Type B pancreatic cell (in vitro differentiated cells): ENCODE measurements around the gene PPP1R9A. TPM values are rescaled to one million over a fixed set of nuclear protein-coding genes. Genes with fewer than 3 reads are reported as not detected.

ENCODE experiments used
- DNase-seq: peaks from one replicate; pipeline ENCODE4 v3.0.0; 2021; ENCODE audit warnings: mixed read lengths; ENCODE audit not compliant: unreplicated experiment; ENCODE audit errors: extremely low spot score
- H3K27ac Mint-ChIP-seq: 2 replicates; pipeline ENCODE4 v1.8.0; 2021; ENCODE audit warnings: mild to moderate bottlenecking, mixed read lengths
- H3K27me3 Mint-ChIP-seq: 2 replicates; pipeline ENCODE4 v1.8.0; 2021; ENCODE audit warnings: mixed read lengths
- H3K36me3 Mint-ChIP-seq: 2 replicates; pipeline ENCODE4 v1.8.0; 2021; ENCODE audit warnings: mixed read lengths
- H3K4me1 Mint-ChIP-seq: one replicate; pipeline ENCODE4 v1.8.0; 2021; ENCODE audit warnings: mixed read lengths; ENCODE audit not compliant: unreplicated experiment
- H3K4me3 Mint-ChIP-seq: 2 replicates; pipeline ENCODE4 v1.8.0; 2021; ENCODE audit warnings: mild to moderate bottlenecking, mixed read lengths
- H3K9me3 Mint-ChIP-seq: 2 replicates; pipeline ENCODE4 v1.8.0; 2021; ENCODE audit warnings: mixed read lengths
- CTCF ChIP-seq: fragments of 200-600 bp; sonication (generic); conservative IDR thresholded peaks from 2 replicates; pipeline ENCODE4 v1.5.0; 2021; ENCODE audit warnings: antibody characterized with exemption, mild to moderate bottlenecking
- total RNA-seq: library from RNA; stranded (reverse); gene quantifications from 2 replicates; pipeline ENCODE4 v1.2.1, GENCODE V29; 2021; ENCODE audit warnings: low replicate concordance

The PPP1R9A gene
- total RNA-seq, 1 donor from 2014 or later = 21.3 TPM

DNA sequence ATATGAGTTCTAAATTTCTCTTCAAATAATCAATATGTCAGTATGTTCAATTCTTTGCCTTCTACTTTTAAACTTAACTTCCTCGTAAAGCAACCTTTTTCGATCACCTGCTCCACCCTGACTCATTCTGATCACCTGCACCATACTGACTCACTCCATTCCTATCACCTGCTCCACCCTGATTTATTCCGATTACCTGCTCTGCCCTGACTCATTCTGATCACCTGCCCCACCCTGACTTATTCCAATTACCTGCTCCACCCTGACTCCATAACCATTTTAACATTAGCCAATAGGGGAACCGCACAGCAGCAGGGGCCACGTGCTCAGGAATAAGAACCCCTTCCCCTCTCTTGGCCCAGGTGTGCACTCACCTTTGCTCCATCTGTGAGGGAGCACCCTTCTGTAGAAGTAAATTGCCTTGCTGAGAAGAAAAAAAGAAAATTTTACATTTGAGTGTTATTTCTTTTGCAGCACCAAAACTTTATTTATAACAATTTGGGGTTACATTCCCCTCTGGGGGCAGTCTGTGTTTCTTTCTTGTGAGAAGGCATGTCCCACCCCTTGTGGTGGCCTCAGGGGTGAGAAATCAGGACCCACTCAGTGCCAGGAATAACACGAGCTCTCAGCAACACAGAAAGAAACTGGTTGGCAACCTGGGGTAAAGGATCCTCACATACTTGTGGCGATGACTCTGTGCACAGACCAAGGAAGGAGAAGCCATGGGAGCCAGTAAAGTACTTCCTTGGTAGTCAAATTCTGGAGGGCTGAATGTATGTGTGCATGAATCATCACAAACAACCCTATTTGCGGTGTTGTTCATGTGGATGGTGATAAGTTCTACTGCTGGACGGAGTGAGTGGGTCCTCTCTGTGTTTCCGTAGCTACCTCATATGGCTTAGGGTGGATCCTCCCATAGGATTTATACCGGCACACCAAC is 29.4 kb upstream of the PPP1R9A start:
- no peak for DNase-seq
- Mint-ChIP-seq H3K36me3 (peaks cover 4% of the 10 kb centered on the region), H3K27me3 (no peaks in the 10 kb centered on the region), H3K4me1 (peaks cover 5% of the 10 kb centered on the region), H3K4me3 (no peak overlapping the region), H3K9me3 (peaks cover 16% of the 10 kb centered on the region), H3K27ac (no peak overlapping the region)
- TF ChIP-seq CTCF = no peak

- Mint-ChIP-seq H3K9me3 (peaks cover 17% of the 10 kb centered on the region), H3K36me3 (peaks cover under 1% of the 10 kb centered on the region), H3K27ac (no peak overlapping the region), H3K4me3 (no peak overlapping the region), H3K27me3 (no peaks in the 10 kb centered on the region), H3K4me1 (no peaks in the 10 kb centered on the region)
- no peak for TF ChIP-seq CTCF
- DNase-seq = no peak
Observed at GRCh38 chr7:94882891-94883290, 24.5 kb upstream of the PPP1R9A start.

DNA sequence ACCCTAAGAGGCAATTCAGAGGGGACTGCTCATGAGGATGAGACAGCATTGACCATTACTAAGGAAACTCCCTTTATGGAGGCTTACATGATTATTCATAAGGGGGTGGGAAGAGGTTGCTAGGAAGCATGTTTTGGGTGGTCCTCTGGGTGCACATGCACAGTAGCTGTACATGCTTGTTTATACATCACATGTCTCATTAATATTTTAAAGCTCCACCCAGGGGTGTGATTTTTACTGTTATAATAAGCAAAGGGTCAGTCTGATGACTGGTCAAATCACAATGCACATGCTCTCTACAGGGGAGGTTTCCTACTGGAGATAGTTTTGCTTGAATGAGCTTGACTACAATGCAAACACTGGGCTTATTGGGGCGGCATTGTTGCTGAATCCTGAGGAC is 23.8 kb upstream of the PPP1R9A start:
- no peaks in the 10 kb centered on the region for H3K27me3 Mint-ChIP-seq

GRCh38 chr7:94888551-94888950 is 18.8 kb upstream of the PPP1R9A start:
- peaks cover 7% of the 10 kb centered on the region for H3K4me1 Mint-ChIP-seq
- TF ChIP-seq CTCF = peak; percentile 33
- no peak overlapping the region for H3K4me3 Mint-ChIP-seq
- no peaks in the 10 kb centered on the region for H3K27me3 Mint-ChIP-seq
- H3K9me3 Mint-ChIP-seq = peaks cover 5% of the 10 kb centered on the region
- no peak for DNase-seq
- no peaks in the 10 kb centered on the region for H3K36me3 Mint-ChIP-seq
- no peak overlapping the region for H3K27ac Mint-ChIP-seq

More for the DNA sequence above, 23.8 kb upstream of the PPP1R9A start:
- Mint-ChIP-seq H3K9me3 (peaks cover 12% of the 10 kb centered on the region), H3K36me3 (no peaks in the 10 kb centered on the region), H3K27ac (no peak overlapping the region), H3K4me3 (no peak overlapping the region), H3K4me1 (peaks cover under 1% of the 10 kb centered on the region)
- DNase-seq = no peak
- TF ChIP-seq CTCF = no peak

GRCh38 chr7:94888995-94889523 is 18.3 kb upstream of the PPP1R9A start:
- TF ChIP-seq CTCF = no peak
- no peak for DNase-seq
- Mint-ChIP-seq H3K4me1 (peaks cover 7% of the 10 kb centered on the region), H3K27ac (no peak overlapping the region), H3K4me3 (no peak overlapping the region), H3K27me3 (no peaks in the 10 kb centered on the region), H3K36me3 (no peaks in the 10 kb centered on the region), H3K9me3 (peaks cover 5% of the 10 kb centered on the region)
